ENCODE measurements around the gene EBF3.
"Not testable (repeated sequence)": the region's sequence is repeated elsewhere in the genome, so short reads cannot be mapped to it uniquely, and the experiment has no call there.

The EBF3 gene

DNA sequence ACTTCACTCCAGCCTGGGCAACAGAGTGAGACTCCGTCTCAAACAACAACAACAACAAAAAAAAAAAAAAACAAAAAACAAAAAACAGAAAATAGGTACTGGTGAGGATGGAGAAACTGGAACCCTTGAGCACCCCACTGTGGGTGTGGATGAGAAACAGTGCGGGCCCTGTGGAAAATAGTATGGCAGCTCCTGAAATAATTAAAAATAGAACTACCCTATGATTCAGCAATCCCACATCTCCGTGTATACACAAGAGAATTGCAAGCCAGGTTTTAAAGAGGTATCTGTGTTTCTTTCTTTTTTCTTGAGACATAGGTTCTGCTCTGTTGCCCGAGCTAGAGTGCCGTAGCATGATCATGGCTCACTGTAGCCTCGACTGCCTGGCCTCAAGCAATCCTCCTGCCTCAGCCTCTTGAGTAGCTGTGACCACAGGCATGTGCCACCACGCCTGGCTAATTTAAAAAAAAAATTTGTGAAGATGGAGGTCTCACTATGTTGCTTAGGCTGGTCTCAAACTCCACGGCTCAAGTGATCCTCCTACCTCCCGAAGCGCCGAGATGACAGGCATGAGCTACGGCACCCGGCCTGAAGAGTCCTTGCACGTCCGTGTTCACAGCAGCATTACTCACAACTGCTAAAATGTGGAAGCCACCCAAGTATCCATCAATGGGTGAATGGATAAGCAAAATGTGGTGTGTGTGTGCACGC lies 39.5 kb downstream of the EBF3 start:
- WGBS, 2 experiments (ENCODE audit: insufficient coverage in 2 of 2) = 90% methylated on average over 7 to 13 of the region's 16 CpGs
- no peak overlapping the region for H3K4me3 ChIP-seq (ENCODE audit: extremely low read depth, insufficient read depth, low read length, poor library complexity, severe bottlenecking)
- no peak overlapping the region for H3K27ac ChIP-seq (ENCODE audit: low read depth, low read length, severe bottlenecking)
- no peaks in the 10 kb centered on the region for H3K9me3 ChIP-seq (ENCODE audit: control insufficient read depth, low read length)
- no peaks in the 10 kb centered on the region for H3K4me1 ChIP-seq (ENCODE audit: control insufficient read depth, insufficient read depth, low read length, poor library complexity, severe bottlenecking)
- H3K36me3 ChIP-seq (ENCODE audit: control insufficient read depth, insufficient read depth, low read length) = no peaks in the 10 kb centered on the region

DNA sequence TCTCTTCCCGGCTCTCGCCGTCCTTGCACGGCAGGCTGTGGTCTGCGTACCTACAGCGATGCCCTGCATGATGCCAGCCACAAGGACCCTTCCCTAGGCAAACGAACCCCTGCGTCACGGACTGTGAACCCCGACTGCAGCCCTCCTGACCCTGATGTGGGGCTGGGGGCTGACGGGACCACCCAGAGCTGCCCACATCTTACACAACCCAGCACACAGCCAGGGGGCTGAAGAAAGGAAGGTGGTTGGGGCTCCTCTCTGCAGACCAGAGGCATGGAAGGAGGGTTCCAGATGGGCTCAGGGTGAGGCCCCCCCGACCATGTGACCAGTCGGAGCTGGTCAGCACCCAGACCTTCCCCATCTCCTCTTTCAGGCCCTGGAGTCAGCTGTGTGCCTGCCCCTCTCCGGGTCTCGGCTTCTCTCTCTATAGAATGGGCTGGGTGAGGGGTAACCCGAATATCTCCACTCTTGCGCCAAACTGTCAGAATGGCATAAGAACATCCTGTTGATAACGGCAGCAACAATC lies 41.4 kb downstream of the EBF3 start:
- 90 to 91% methylated on average over 16 to 18 of the region's 18 CpGs for WGBS, 2 experiments (ENCODE audit: insufficient coverage in 2 of 2)
- Histone ChIP-seq H3K36me3 (ENCODE audit: control insufficient read depth, insufficient read depth, low read length) (no peaks in the 10 kb centered on the region), H3K27ac (ENCODE audit: low read depth, low read length, severe bottlenecking) (no peak overlapping the region), H3K9me3 (ENCODE audit: control insufficient read depth, low read length) (no peaks in the 10 kb centered on the region), H3K4me1 (ENCODE audit: control insufficient read depth, insufficient read depth, low read length, poor library complexity, severe bottlenecking) (no peaks in the 10 kb centered on the region), H3K4me3 (ENCODE audit: extremely low read depth, insufficient read depth, low read length, poor library complexity, severe bottlenecking) (no peak overlapping the region)

DNA sequence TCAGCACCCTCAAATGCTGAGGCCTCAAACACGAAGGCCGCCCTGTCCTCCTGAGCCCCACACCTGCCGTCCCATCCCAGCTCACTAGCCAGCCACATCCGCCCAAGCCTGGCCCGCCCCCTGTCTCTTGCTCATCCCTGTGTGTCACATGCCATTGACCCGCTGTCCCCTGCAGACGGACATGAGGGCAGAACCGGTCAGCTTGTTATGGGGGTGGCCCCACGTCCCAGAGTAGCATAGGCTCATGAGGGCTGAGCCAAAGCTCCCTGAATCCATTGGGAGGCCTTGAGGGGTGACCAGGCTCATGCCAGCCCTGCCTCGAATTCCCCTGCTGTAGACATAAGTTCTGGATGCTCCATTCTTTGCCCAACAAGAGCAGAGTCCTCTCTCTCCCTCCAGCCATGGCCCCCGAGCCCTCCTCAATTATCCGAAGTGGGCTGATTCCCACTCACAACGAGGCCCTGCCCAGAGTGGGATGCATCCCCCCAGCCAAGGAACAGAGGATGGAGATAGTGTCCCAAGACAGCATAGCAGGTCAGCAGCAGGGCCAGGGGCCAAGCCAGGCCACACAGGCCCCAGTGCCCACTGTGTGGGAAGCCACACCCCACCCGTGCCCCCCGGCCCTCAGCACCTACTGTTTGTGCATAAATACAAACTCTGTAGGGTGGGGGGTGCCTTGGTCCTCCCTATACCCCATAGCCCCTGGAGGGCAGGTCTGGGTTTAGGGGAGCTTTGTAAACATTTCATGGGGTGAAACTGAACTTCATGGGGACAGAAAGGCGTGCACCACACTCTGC lies 42.1 kb downstream of the EBF3 start:
- WGBS, 2 experiments (ENCODE audit: insufficient coverage in 2 of 2) = 92 to 95% methylated on average over 13 of the region's 16 CpGs
- Histone ChIP-seq H3K4me1 (ENCODE audit: control insufficient read depth, insufficient read depth, low read length, poor library complexity, severe bottlenecking) (no peaks in the 10 kb centered on the region), H3K27ac (ENCODE audit: low read depth, low read length, severe bottlenecking) (no peak overlapping the region), H3K36me3 (ENCODE audit: control insufficient read depth, insufficient read depth, low read length) (no peaks in the 10 kb centered on the region), H3K9me3 (ENCODE audit: control insufficient read depth, low read length) (no peaks in the 10 kb centered on the region), H3K4me3 (ENCODE audit: extremely low read depth, insufficient read depth, low read length, poor library complexity, severe bottlenecking) (no peak overlapping the region)

DNA sequence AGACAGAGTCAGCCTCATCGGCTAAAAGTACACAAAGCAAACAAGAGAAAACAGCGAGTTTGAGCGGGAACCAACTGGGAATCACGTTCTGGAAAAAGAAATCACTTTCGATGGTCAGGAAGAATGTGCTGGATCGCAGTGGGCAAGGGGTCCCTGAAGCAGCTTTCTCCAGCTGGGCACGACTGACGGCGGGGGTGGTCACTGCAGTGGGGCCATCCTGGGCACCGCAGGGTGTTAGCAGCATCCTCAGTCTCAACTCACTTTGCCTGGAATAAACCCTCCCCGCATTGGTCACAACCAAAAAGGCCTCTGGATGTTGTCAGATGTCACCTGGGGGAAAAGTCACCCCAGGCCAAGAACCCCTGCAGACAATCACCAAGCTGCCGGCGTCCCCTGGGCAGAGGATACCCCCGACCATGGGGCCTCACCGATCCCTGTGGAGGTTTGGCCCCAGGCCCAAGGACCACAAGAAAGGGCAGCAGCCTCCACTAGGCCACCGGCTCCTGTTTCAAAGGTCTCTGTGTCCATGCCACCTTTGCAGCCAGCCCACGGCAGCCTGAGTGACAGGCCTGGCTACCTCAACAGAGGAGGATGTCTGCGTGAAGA lies 42.9 kb downstream of the EBF3 start:
- Histone ChIP-seq H3K9me3 (ENCODE audit: control insufficient read depth, low read length) (no peaks in the 10 kb centered on the region), H3K4me3 (ENCODE audit: extremely low read depth, insufficient read depth, low read length, poor library complexity, severe bottlenecking) (no peak overlapping the region), H3K36me3 (ENCODE audit: control insufficient read depth, insufficient read depth, low read length) (no peaks in the 10 kb centered on the region), H3K27ac (ENCODE audit: low read depth, low read length, severe bottlenecking) (no peak overlapping the region), H3K4me1 (ENCODE audit: control insufficient read depth, insufficient read depth, low read length, poor library complexity, severe bottlenecking) (no peaks in the 10 kb centered on the region)
- 93% methylated on average over 15 to 18 of the region's 18 CpGs for WGBS, 2 experiments (ENCODE audit: insufficient coverage in 2 of 2)

DNA sequence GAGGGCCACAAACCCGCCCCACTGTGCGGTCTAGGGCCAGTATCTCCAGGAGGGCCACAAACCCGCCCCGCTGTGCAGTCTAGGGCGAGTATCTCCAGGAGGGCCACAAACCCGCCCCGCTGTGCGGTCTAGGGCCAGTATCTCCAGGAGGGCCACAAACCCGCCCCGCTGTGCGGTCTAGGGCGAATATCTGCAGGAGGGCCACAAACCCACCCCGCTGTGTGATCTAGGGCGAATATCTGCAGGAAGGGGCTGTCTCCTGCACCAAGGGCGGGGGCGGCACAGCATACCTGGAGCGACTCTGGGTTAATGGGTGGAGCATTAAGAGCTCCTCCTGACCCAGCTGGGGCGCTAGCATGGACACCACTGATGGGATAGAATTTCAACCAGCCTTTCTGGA lies 43.9 kb downstream of the EBF3 start:
- not testable (repeated sequence) for H3K36me3 ChIP-seq (ENCODE audit: control insufficient read depth, insufficient read depth, low read length); H3K27ac ChIP-seq (ENCODE audit: low read depth, low read length, severe bottlenecking); H3K4me3 ChIP-seq (ENCODE audit: extremely low read depth, insufficient read depth, low read length, poor library complexity, severe bottlenecking); H3K9me3 ChIP-seq (ENCODE audit: control insufficient read depth, low read length); H3K4me1 ChIP-seq (ENCODE audit: control insufficient read depth, insufficient read depth, low read length, poor library complexity, severe bottlenecking)
- 93 to 98% methylated on average over 8 to 9 of the region's 18 CpGs for WGBS, 2 experiments (ENCODE audit: insufficient coverage in 2 of 2)

DNA sequence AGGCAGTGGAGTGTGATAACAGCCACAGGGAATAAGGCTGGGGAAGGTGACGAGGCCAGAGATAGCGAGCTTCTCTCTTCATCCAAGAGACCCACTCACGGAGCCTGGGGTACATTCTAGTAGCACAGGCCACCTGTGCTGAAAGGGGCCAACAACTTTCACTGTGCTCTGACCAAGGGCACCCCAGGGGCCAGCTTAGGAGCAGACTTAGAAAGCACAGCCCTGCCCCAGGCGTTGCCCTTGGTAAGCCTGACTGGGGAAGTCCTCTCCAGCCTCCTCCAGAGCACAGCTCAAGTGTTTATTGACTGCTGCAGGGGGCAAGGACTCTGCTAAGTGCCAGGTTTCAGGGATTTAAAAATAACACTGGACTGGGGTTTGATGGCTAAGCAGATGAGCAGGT lies 44.7 kb downstream of the EBF3 start:
- H3K4me3 ChIP-seq (ENCODE audit: extremely low read depth, insufficient read depth, low read length, poor library complexity, severe bottlenecking) = no peak overlapping the region
- WGBS, 2 experiments (ENCODE audit: insufficient coverage in 2 of 2) = 80 to 81% methylated on average over 3 to 4 of the region's 4 CpGs

DNA sequence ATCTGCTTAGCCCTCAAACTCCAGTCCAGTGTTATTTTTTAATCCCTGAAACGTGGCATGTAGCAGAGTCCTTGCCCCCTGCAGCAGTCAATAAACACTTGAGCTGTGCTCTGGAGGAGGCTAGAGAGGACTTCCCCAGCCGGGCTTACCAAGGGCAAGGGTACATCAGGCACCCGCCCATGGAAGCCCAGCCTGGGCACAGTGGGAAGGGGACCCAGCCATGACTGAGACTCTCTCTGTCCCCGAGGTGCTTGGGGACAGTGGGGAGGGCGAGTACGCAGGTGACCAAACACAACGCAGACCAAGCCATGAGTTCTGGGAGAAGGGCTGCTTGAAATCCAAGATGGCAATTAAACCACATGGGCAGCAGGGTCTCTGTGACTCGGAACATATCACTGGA lies 45.2 kb downstream of the EBF3 start:
- no peak overlapping the region for H3K27ac ChIP-seq (ENCODE audit: low read depth, low read length, severe bottlenecking)
- no peaks in the 10 kb centered on the region for H3K36me3 ChIP-seq (ENCODE audit: control insufficient read depth, insufficient read depth, low read length)
- no peak overlapping the region for H3K4me3 ChIP-seq (ENCODE audit: extremely low read depth, insufficient read depth, low read length, poor library complexity, severe bottlenecking)
- 87 to 88% methylated on average over 6 to 8 of the region's 8 CpGs for WGBS, 2 experiments (ENCODE audit: insufficient coverage in 2 of 2)
- no peaks in the 10 kb centered on the region for H3K9me3 ChIP-seq (ENCODE audit: control insufficient read depth, low read length)
- H3K4me1 ChIP-seq (ENCODE audit: control insufficient read depth, insufficient read depth, low read length, poor library complexity, severe bottlenecking) = no peaks in the 10 kb centered on the region

More for the DNA sequence above, 44.7 kb downstream of the EBF3 start:
- H3K27ac ChIP-seq (ENCODE audit: low read depth, low read length, severe bottlenecking) = no peak overlapping the region
- H3K4me1 ChIP-seq (ENCODE audit: control insufficient read depth, insufficient read depth, low read length, poor library complexity, severe bottlenecking) = no peaks in the 10 kb centered on the region
- H3K36me3 ChIP-seq (ENCODE audit: control insufficient read depth, insufficient read depth, low read length) = no peaks in the 10 kb centered on the region
- H3K9me3 ChIP-seq (ENCODE audit: control insufficient read depth, low read length) = no peaks in the 10 kb centered on the region

DNA sequence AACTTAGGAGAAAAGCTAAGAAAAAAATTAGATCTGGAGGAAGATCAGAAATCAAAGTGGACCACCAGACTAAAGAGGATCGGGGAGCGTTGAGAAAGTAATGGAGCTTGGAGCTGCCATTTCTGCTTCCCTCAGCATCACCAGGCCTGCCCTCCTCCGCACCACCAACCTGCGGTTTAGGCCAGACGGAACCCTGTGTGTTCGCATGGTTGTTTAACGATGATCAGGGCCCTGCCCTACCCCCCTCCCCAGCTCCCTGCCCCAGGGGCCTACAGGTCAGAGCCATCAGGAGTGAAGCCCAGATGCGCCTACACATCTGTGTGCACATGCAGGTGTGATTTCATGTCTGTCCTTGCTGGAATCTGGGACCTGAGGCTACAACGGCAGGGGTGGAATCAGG lies 45.7 kb downstream of the EBF3 start:
- WGBS, 2 experiments (ENCODE audit: insufficient coverage in 2 of 2) = 96 to 99% methylated on average over 9 of the region's 9 CpGs
- Histone ChIP-seq H3K27ac (ENCODE audit: low read depth, low read length, severe bottlenecking) (no peak overlapping the region), H3K36me3 (ENCODE audit: control insufficient read depth, insufficient read depth, low read length) (no peaks in the 10 kb centered on the region), H3K4me1 (ENCODE audit: control insufficient read depth, insufficient read depth, low read length, poor library complexity, severe bottlenecking) (no peaks in the 10 kb centered on the region), H3K4me3 (ENCODE audit: extremely low read depth, insufficient read depth, low read length, poor library complexity, severe bottlenecking) (no peak overlapping the region), H3K9me3 (ENCODE audit: control insufficient read depth, low read length) (no peaks in the 10 kb centered on the region)

DNA sequence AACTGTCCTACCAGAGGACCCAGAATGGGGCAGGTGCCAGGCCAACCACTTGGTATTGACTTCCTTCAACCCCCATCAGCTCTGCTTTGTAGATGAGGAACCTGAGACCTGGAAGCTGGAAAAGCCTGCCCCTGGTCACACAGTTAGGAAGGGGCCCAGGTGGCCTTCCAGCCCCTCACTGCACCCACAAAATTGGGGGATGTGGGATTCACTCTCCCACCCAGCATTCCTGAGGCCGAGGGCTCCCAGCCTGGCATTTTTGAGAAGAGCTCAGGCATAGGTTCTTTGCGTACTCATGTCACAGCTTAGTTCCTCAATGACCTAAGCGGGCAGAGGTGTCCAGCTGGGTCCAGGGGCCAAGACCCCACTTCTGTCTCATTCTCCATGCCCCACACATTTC lies 46.1 kb downstream of the EBF3 start:
- 100% methylated on average over 2 of the region's 3 CpGs for WGBS, 2 experiments (ENCODE audit: insufficient coverage in 2 of 2)
- H3K36me3 ChIP-seq (ENCODE audit: control insufficient read depth, insufficient read depth, low read length) = no peaks in the 10 kb centered on the region
- no peaks in the 10 kb centered on the region for H3K4me1 ChIP-seq (ENCODE audit: control insufficient read depth, insufficient read depth, low read length, poor library complexity, severe bottlenecking)
- H3K27ac ChIP-seq (ENCODE audit: low read depth, low read length, severe bottlenecking) = no peak overlapping the region
- H3K9me3 ChIP-seq (ENCODE audit: control insufficient read depth, low read length) = no peaks in the 10 kb centered on the region
- H3K4me3 ChIP-seq (ENCODE audit: extremely low read depth, insufficient read depth, low read length, poor library complexity, severe bottlenecking) = no peak overlapping the region

DNA sequence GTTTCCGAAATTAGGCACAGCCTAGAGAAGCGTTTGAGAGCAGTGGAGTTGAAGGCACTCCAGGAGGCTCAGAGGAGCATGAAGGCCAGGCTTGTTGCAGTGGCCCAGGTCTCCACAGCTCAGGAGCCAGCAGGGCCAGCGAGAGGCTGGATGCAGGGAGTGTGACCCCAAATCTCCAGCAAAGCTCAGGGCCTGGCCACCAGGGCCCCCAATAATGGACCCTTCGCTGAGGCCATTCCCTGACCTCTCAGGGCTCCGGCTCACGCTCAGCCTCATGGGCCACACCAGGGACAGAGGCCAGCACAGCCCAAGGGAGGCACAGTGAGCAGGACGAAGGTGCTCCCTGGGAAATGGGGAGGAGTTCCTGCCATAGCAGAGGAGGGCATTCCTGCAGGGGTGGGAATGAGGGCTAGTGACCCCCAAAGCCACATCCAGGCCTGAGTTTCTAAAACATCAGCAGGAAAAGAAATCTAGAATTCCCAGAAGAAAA lies 47.5 kb downstream of the EBF3 start:
- H3K27ac ChIP-seq (ENCODE audit: low read depth, low read length, severe bottlenecking) = no peak overlapping the region
- 94 to 97% methylated on average over 7 of the region's 7 CpGs for WGBS, 2 experiments (ENCODE audit: insufficient coverage in 2 of 2)
- H3K4me3 ChIP-seq (ENCODE audit: extremely low read depth, insufficient read depth, low read length, poor library complexity, severe bottlenecking) = no peak overlapping the region
- no peaks in the 10 kb centered on the region for H3K9me3 ChIP-seq (ENCODE audit: control insufficient read depth, low read length)
- no peaks in the 10 kb centered on the region for H3K36me3 ChIP-seq (ENCODE audit: control insufficient read depth, insufficient read depth, low read length)
- peaks cover 8% of the 10 kb centered on the region for H3K4me1 ChIP-seq (ENCODE audit: control insufficient read depth, insufficient read depth, low read length, poor library complexity, severe bottlenecking)

Data from mesodermal cell (in vitro differentiated cells).